ENCODE measurements around the gene SUGCT.

The SUGCT gene

DNA sequence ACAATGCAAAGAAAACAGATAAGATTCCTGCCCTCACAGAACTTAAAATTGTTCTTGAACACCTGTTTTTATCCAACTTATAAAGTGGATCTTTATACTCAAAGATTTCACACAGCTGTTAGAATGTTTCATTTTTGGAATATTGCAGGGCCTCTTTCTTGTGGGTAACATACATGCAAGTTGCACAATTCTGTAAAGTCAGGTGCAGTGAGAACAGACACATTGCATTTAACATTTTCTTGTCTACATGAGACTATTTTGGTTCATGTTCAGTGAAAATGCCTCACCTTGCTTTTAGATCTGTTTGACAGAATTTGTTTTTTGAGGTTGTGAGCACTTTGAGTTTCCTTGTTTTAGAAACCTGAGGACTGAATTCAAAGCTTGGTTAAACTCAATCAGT lies 707.8 kb downstream of the SUGCT start:
- Histone ChIP-seq H3K4me3 (replicated peaks; ENCODE audit: insufficient read depth, low read length) (no peak overlapping the region), H3K27me3 (ENCODE audit: insufficient read depth, poor library complexity, severe bottlenecking) (no peaks in the 10 kb centered on the region), H3K27ac (replicated peaks) (no peak overlapping the region)
- no peak for DNase-seq (ENCODE audit: low read depth in 1 of 2, low spot score in 1 of 2)
- no peak for TF ChIP-seq GABPA (IDR thresholded peaks at IDR 0.05; ENCODE audit: low read depth)
- TF ChIP-seq POLR2AphosphoS5 (IDR thresholded peaks at IDR 0.05; ENCODE audit: low read depth) = no peak
- TF ChIP-seq SPI1 (IDR thresholded peaks at IDR 0.05; ENCODE audit: borderline replicate concordance, low read depth) = no peak

- DNase-seq (ENCODE audit: low read depth in 1 of 2, low spot score in 1 of 2) = no peak
- Histone ChIP-seq H3K4me3 (replicated peaks; ENCODE audit: insufficient read depth, low read length) (no peak overlapping the region), H3K27me3 (ENCODE audit: insufficient read depth, poor library complexity, severe bottlenecking) (no peaks in the 10 kb centered on the region), H3K27ac (replicated peaks) (no peak overlapping the region)
- TF ChIP-seq REST (IDR thresholded peaks at IDR 0.05; ENCODE audit: insufficient replicate concordance, low read depth) (no peak), SPI1 (IDR thresholded peaks at IDR 0.05; ENCODE audit: borderline replicate concordance, low read depth) (no peak)
- TF ChIP-seq, protein P1, sequence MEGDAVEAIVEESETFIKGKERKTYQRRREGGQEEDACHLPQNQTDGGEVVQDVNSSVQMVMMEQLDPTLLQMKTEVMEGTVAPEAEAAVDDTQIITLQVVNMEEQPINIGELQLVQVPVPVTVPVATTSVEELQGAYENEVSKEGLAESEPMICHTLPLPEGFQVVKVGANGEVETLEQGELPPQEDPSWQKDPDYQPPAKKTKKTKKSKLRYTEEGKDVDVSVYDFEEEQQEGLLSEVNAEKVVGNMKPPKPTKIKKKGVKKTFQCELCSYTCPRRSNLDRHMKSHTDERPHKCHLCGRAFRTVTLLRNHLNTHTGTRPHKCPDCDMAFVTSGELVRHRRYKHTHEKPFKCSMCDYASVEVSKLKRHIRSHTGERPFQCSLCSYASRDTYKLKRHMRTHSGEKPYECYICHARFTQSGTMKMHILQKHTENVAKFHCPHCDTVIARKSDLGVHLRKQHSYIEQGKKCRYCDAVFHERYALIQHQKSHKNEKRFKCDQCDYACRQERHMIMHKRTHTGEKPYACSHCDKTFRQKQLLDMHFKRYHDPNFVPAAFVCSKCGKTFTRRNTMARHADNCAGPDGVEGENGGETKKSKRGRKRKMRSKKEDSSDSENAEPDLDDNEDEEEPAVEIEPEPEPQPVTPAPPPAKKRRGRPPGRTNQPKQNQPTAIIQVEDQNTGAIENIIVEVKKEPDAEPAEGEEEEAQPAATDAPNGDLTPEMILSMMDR (IDR thresholded peaks at IDR 0.05; ENCODE audit: insufficient read depth, low read length) = no peak
These were observed 708.7 kb downstream of the SUGCT start for GRCh38 chr7:40843338-40843985.

DNA sequence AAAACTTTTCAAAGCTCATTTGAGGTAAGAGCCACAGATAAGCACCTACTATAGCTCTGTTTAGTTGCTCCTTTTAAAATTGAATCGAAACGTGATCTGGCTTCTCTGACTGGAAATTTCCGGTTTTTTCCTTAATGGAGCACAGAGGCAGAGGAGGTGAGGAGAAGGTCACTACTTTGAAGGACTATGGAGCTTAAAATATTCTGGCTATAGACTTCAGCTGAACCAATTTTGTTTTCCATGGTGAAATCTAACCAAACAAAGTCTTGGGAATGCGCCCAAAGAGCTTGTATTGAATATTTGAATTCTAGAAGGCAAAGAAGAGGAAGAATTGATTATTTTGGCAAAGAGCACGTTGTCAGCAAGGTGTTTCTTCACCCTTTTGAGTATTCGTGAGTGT lies 711.1 kb downstream of the SUGCT start:
- no peaks in the 10 kb centered on the region for H3K27me3 ChIP-seq (ENCODE audit: insufficient read depth, poor library complexity, severe bottlenecking)
- DNase-seq (ENCODE audit: low read depth in 1 of 2, low spot score in 1 of 2) = no peak
- no peak for TF ChIP-seq POLR2AphosphoS5 (IDR thresholded peaks at IDR 0.05; ENCODE audit: low read depth)
- TF ChIP-seq, protein P1 (IDR thresholded peaks at IDR 0.05; ENCODE audit: insufficient read depth, low read length) = no peak
- no peak for TF ChIP-seq SPI1 (IDR thresholded peaks at IDR 0.05; ENCODE audit: borderline replicate concordance, low read depth)
- TF ChIP-seq REST (IDR thresholded peaks at IDR 0.05; ENCODE audit: insufficient replicate concordance, low read depth) = no peak
- no peak for TF ChIP-seq GABPA (IDR thresholded peaks at IDR 0.05; ENCODE audit: low read depth)
- no peak overlapping the region for H3K4me3 ChIP-seq (replicated peaks; ENCODE audit: insufficient read depth, low read length)
- no peak overlapping the region for H3K27ac ChIP-seq (replicated peaks)

DNA sequence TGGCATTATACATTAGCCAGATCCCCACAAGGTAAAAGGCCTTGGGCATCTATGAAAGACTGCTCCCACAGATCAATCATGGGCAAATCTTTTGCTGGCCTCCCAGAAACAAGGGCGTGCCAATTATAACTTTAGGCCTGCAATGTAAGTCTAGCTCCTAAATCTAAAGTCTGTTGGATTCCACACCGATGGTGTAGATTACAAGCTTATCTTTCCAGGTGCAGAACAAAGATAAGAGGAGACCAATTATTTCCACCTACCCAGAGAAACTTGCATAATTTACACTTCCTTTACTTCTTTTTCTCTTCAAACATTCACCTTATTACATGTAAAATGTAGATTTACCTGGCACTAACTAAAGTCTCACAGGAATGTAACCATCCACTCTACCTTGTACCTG lies 713.1 kb downstream of the SUGCT start:
- TF ChIP-seq SPI1 (IDR thresholded peaks at IDR 0.05; ENCODE audit: borderline replicate concordance, low read depth) (no peak), GABPA (IDR thresholded peaks at IDR 0.05; ENCODE audit: low read depth) (no peak), POLR2AphosphoS5 (IDR thresholded peaks at IDR 0.05; ENCODE audit: low read depth) (no peak), REST (IDR thresholded peaks at IDR 0.05; ENCODE audit: insufficient replicate concordance, low read depth) (no peak)
- TF ChIP-seq, protein P1 (IDR thresholded peaks at IDR 0.05; ENCODE audit: insufficient read depth, low read length) = no peak
- no peak overlapping the region for H3K4me3 ChIP-seq (replicated peaks; ENCODE audit: insufficient read depth, low read length)
- no peaks in the 10 kb centered on the region for H3K27me3 ChIP-seq (ENCODE audit: insufficient read depth, poor library complexity, severe bottlenecking)
- no peak for DNase-seq (ENCODE audit: low read depth in 1 of 2, low spot score in 1 of 2)
- H3K27ac ChIP-seq (replicated peaks) = no peak overlapping the region
